H1 (cell line): Measurements from ENCODE around the gene POLD4. TPM values are rescaled to one million over a fixed set of nuclear protein-coding genes. Genes with fewer than 3 reads are reported as not detected.

Experiments used
- BCL11A ChIP-seq, 2 experiments: IDR thresholded peaks; one replicate each; pipeline ENCODE4 v1.6.1; 2011; ENCODE audit warnings: low read depth in 2 of 2, low read length in 2 of 2, mild to moderate bottlenecking in 2 of 2
- CBX8 ChIP-seq: fragments of 300-800, 300-1000 bp; sonication (generic); IDR thresholded peaks from 2 replicates; pipeline ENCODE4 v1.7.1; 2016; ENCODE audit warnings: low read depth, low read length, borderline replicate concordance
- RAD21 ChIP-seq, 2 experiments: IDR thresholded peaks in 1 of 2; conservative IDR thresholded peaks in 1 of 2; 2 replicates each; pipeline ENCODE4 v1.6.1; 2011; ENCODE audit warnings: low read depth in 2 of 2, low read length in 2 of 2, improper control_type of control experiment in 1 of 2, inconsistent platforms in 1 of 2, mild to moderate bottlenecking in 1 of 2, moderate library complexity in 1 of 2
- SIN3A ChIP-seq, 2 experiments: IDR thresholded peaks in 1 of 2; conservative IDR thresholded peaks in 1 of 2; 2 replicates each; pipeline ENCODE4 v1.6.1; 2011 to 2012; ENCODE audit warnings: low read length in 2 of 2, improper control_type of control experiment in 1 of 2, low read depth in 1 of 2, mild to moderate bottlenecking in 1 of 2
- SIRT6 ChIP-seq: IDR thresholded peaks from one replicate; pipeline ENCODE4 v1.7.1; 2012; ENCODE audit warnings: low read length, inconsistent platforms
- polyA plus RNA-seq, 7 experiments: library from polyadenylated mRNA; depleted of rRNA in 3 of 7; stranded (reverse) in 5 of 7; unstranded in 2 of 7; fragments of >200 nt in 5 of 7; fragments of 200-250 nt in 2 of 7; gene quantifications; 1 replicate in 5 of 7; 2 replicates in 1 of 7; 4 replicates in 1 of 7; pipeline versions ENCODE4 v1.2.1 to v1.2.3, GENCODE V29; 2011 to 2013; ENCODE audit warnings: missing spikeins in 2 of 7, mixed read lengths in 2 of 7
- total RNA-seq: library from RNA; stranded (reverse); fragmentation: NEBNext Ultra II Directional; extraction: Animal tissue kit (Norgen Biotek cat#: 25700); gene quantifications from 2 replicates; pipeline ENCODE4 v1.2.1, GENCODE V29; 2021

Gene POLD4
- total and polyA plus RNA-seq, 2 of the 8 experiments (the other 6 are each of a cell fraction or from before 2014, with no cell fraction given): 21.2 to 46.7 TPM

DNA sequence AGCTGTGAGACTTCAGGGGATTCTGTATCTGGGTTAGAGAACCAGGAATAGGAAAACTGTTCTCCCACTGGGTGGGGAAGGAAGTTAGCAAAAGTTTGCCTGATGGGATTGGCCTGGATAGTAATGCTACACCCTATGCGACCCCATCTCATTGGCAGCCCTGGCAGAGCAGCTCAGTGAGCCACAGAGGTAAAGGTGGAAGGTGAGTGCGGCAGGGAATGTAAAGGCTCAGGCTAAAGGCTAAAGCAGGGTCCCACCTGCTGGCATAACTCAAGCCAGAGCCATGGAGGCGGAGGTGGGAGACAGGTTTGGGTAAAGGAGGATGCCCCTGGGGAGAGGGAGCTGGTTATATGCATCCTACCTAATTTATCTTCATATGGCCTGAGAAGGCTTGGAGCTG lies 31.3 kb downstream of the POLD4 start (continued):
- TF ChIP-seq RAD21 (IDR thresholded peaks at IDR 0.05 in 1 of 2, conservative IDR thresholded peaks at IDR 0.05 in 1 of 2; ENCODE audit: low read depth in 2 of 2, low read length in 2 of 2): no peak
- no peak for TF ChIP-seq SIRT6
- no peak for TF ChIP-seq BCL11A (IDR thresholded peaks at IDR 0.05; ENCODE audit: low read depth in 2 of 2, low read length in 2 of 2)
- TF ChIP-seq SIN3A (conservative IDR thresholded peaks at IDR 0.05 in 1 of 2, IDR thresholded peaks at IDR 0.05 in 1 of 2; ENCODE audit: low read depth in 1 of 2, low read length in 2 of 2): no peak
- no peak for TF ChIP-seq CBX8
